Skeletal muscle satellite cell (primary cell): ENCODE results near the gene TMEM119.

ENCODE experiments used
- H3K27me3 ChIP-seq: 2 replicates; pipeline ENCODE4 v1.7.0; 2013; ENCODE audit warnings: low read length; ENCODE audit not compliant: control insufficient read depth, insufficient read depth
- H3K36me3 ChIP-seq: 2 replicates; pipeline ENCODE4 v1.7.0; 2013; ENCODE audit warnings: mild to moderate bottlenecking, control low read depth, low read length; ENCODE audit not compliant: insufficient read depth
- H3K4me1 ChIP-seq: 2 replicates; pipeline ENCODE4 v1.7.0; 2013; ENCODE audit warnings: low read length; ENCODE audit not compliant: control insufficient read depth, insufficient read depth
- H3K4me2 ChIP-seq: 2 replicates; pipeline ENCODE4 v1.7.0; 2013; ENCODE audit warnings: mild to moderate bottlenecking, low read length
- H3K4me3 ChIP-seq: 2 replicates; pipeline ENCODE4 v1.7.0; 2013; ENCODE audit warnings: low read length
- H3K9ac ChIP-seq: 2 replicates; pipeline ENCODE4 v1.7.0; 2013; ENCODE audit warnings: mild to moderate bottlenecking, low read depth, low read length, moderate library complexity
- H3K9me3 ChIP-seq: replicated peaks from 2 replicates; pipeline ENCODE4 v1.7.0; 2013; ENCODE audit warnings: mild to moderate bottlenecking, control low read depth, low read length

TMEM119 gene

GRCh38 chr12:108548954-108549521 lies 48.8 kb downstream of the TMEM119 start:
- H3K9ac ChIP-seq: no peak overlapping the region
- H3K9me3 ChIP-seq: no peaks in the 10 kb centered on the region
- H3K4me3 ChIP-seq: no peak overlapping the region
- peaks cover 43% of the 10 kb centered on the region for H3K36me3 ChIP-seq
- no peak overlapping the region for H3K4me2 ChIP-seq
- peaks cover 8% of the 10 kb centered on the region for H3K4me1 ChIP-seq
- no peaks in the 10 kb centered on the region for H3K27me3 ChIP-seq

DNA sequence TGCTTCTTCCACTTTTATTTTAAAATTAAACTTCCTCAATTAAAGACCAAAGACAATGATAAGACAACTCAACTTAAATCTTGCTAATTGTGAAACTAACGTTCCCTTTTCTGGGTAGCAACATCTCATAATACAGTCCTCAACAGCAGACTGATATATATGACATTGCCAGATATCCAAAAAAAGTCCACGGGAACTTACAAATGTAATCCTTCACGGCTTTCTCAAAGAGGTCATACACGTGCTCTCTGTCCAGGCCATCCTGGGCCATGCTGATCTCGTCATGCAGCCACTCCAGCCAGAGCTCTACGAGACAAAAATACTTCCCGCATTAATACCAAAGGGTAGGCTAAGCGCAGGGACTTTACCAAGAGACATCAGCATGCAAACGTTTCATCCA lies 50.2 kb downstream of the TMEM119 start:
- no peak overlapping the region for H3K4me3 ChIP-seq
- H3K4me1 ChIP-seq: peaks cover 8% of the 10 kb centered on the region

GRCh38 chr12:108543652-108544051 lies 54.2 kb downstream of the TMEM119 start:
- peaks cover 61% of the 10 kb centered on the region for H3K36me3 ChIP-seq
- H3K9ac ChIP-seq: no peak overlapping the region
- H3K4me3 ChIP-seq: no peak overlapping the region
- H3K27me3 ChIP-seq: no peaks in the 10 kb centered on the region
- H3K9me3 ChIP-seq: no peaks in the 10 kb centered on the region
- H3K4me2 ChIP-seq: no peak overlapping the region
- no peaks in the 10 kb centered on the region for H3K4me1 ChIP-seq

More for the DNA sequence above, 50.2 kb downstream of the TMEM119 start:
- H3K27me3 ChIP-seq: no peaks in the 10 kb centered on the region
- H3K4me2 ChIP-seq: no peak overlapping the region
- H3K36me3 ChIP-seq: peaks cover 56% of the 10 kb centered on the region
- H3K9ac ChIP-seq: no peak overlapping the region
- no peaks in the 10 kb centered on the region for H3K9me3 ChIP-seq

- peaks cover 61% of the 10 kb centered on the region for H3K36me3 ChIP-seq
- H3K27me3 ChIP-seq: no peaks in the 10 kb centered on the region
- H3K4me1 ChIP-seq: no peaks in the 10 kb centered on the region
- no peak overlapping the region for H3K4me3 ChIP-seq
- no peak overlapping the region for H3K4me2 ChIP-seq
- no peaks in the 10 kb centered on the region for H3K9me3 ChIP-seq
- H3K9ac ChIP-seq: no peak overlapping the region
Measured at GRCh38 chr12:108542320-108542719, 55.6 kb downstream of the TMEM119 start.
